Smooth muscle cell (in vitro differentiated cells): ENCODE data around the gene GLTPD2. TPM values are rescaled to one million over a fixed set of nuclear protein-coding genes. Genes with fewer than 3 reads are reported as not detected.

ENCODE experiments used
- DNase-seq: peaks from one replicate; lab custom pipeline; 2025; ENCODE audit not compliant: unreplicated experiment; lab: John Stamatoyannopoulos, UW
- H2AFZ ChIP-seq: fragments of 200-600 bp; sonication (generic); 2 replicates; pipeline ENCODE4 v1.6.0; 2016; ENCODE audit warnings: antibody characterized with exemption, low read depth, mild to moderate bottlenecking
- H3F3A ChIP-seq: fragments of 200-600 bp; sonication (generic); 2 replicates; pipeline ENCODE4 v1.6.0; 2017; ENCODE audit warnings: antibody characterized with exemption, low read depth
- H3K27ac ChIP-seq: fragments of 200-600 bp; sonication (generic); 2 replicates; pipeline ENCODE4 v1.5.1; 2016; ENCODE audit warnings: low read depth, mild to moderate bottlenecking
- H3K27me3 ChIP-seq: fragments of 200-600 bp; sonication (generic); 2 replicates; pipeline ENCODE4 v1.6.1; 2016; ENCODE audit warnings: low read depth, mild to moderate bottlenecking
- H3K36me3 ChIP-seq: fragments of 200-600 bp; sonication (generic); 2 replicates; pipeline ENCODE4 v1.5.1; 2016; ENCODE audit warnings: low read depth
- H3K4me1 ChIP-seq: fragments of 200-600 bp; sonication (generic); 2 replicates; pipeline ENCODE4 v1.5.1; 2016; ENCODE audit warnings: low read depth
- H3K4me2 ChIP-seq: fragments of 200-600 bp; sonication (generic); 2 replicates; pipeline ENCODE4 v1.6.0; 2016; ENCODE audit warnings: mild to moderate bottlenecking
- H3K4me3 ChIP-seq: fragments of 200-600 bp; sonication (generic); 2 replicates; pipeline ENCODE4 v1.5.1; 2016; ENCODE audit warnings: mild to moderate bottlenecking
- H3K79me2 ChIP-seq: fragments of 200-600 bp; sonication (generic); 2 replicates; pipeline ENCODE4 v1.6.0; 2016; ENCODE audit warnings: low read depth, mild to moderate bottlenecking
- H3K9ac ChIP-seq: fragments of 200-600 bp; sonication (generic); 2 replicates; pipeline ENCODE4 v1.6.0; 2016; ENCODE audit warnings: low read depth
- H3K9me3 ChIP-seq: fragments of 200-600 bp; sonication (generic); replicated peaks from 2 replicates; pipeline ENCODE4 v1.5.1; 2016; ENCODE audit warnings: low read depth
- H4K20me1 ChIP-seq: fragments of 200-600 bp; sonication (generic); 2 replicates; pipeline ENCODE4 v1.6.0; 2016; ENCODE audit warnings: low read depth
- WGBS: methylation state at CpG from one replicate; pipeline ENCODE4 v1.1.7; 2016; ENCODE audit warnings: low lambda C conversion rate; 5-methylcytosine and 5-hydroxymethylcytosine counted together
- polyA plus RNA-seq: library from polyadenylated mRNA; unstranded; fragments of >200 nt; fragmentation: Nextera tagmentation; extraction: Ambion mirVana; gene quantifications from 2 replicates; pipeline ENCODE4 v1.2.1, GENCODE V29; 2016
- total RNA-seq: library from RNA; depleted of rRNA; stranded (reverse); fragments of >200 nt; gene quantifications from 2 replicates; pipeline ENCODE4 v1.2.3, GENCODE V29; 2014
- TF ChIP-seq, protein P1 (sequence below): fragments of 200-600 bp; sonication (generic); IDR thresholded peaks from 2 replicates; pipeline ENCODE4 v1.5.1; 2017; ENCODE audit warnings: borderline replicate concordance, mild to moderate bottlenecking, antibody characterized with exemption; ENCODE audit not compliant: insufficient read depth, poor library complexity, severe bottlenecking

GLTPD2 gene
- total and polyA plus RNA-seq, 2 experiments from 2014 or later = 0.89 TPM; not detected in 1

DNA sequence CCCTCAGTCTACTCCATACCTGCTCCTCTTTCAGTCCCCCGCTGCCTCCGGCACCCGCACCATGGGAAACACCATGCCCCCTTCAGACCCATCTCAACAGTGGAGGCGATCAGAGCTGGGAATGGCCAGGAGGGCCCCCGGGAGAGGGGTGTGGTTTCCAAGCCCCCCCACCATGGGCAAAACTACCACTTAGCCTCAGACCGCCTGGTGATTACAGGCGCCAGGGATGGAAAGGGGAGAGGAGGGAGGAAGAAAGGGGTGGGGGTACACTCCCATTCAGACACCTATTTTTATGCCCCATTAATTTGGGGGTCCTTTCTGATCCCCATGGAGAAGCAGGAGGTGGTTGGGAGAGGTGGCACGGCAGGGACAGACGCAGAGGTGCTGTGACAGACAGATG, 13.5 kb downstream of the GLTPD2 start, which contains the start of gene C17orf114:
TSS of gene C17orf114 (minus strand) at position 101 of the 400 bp plus-strand sequence.
- Histone ChIP-seq H3K4me1 (peaks cover 5% of the 10 kb centered on the region), H3F3A (no peaks in the 10 kb centered on the region), H3K4me2 (no peak within 1 kb of the TSS), H3K79me2 (peaks cover 5% of the 10 kb centered on the region), H3K4me3 (no peak within 1 kb of the TSS), H3K27ac (no peak within 1 kb of the TSS), H3K27me3 (no peaks in the 10 kb centered on the region), H3K9ac (no peak within 1 kb of the TSS), H3K36me3 (no peaks in the 10 kb centered on the region), H3K9me3 (no peaks in the 10 kb centered on the region), H4K20me1 (no peaks in the 10 kb centered on the region), H2AFZ (no peak within 1 kb of the TSS)
- no peak for DNase-seq
- 91% methylated on average over 9 of the region's 9 CpGs for WGBS
- TF ChIP-seq, protein P1, sequence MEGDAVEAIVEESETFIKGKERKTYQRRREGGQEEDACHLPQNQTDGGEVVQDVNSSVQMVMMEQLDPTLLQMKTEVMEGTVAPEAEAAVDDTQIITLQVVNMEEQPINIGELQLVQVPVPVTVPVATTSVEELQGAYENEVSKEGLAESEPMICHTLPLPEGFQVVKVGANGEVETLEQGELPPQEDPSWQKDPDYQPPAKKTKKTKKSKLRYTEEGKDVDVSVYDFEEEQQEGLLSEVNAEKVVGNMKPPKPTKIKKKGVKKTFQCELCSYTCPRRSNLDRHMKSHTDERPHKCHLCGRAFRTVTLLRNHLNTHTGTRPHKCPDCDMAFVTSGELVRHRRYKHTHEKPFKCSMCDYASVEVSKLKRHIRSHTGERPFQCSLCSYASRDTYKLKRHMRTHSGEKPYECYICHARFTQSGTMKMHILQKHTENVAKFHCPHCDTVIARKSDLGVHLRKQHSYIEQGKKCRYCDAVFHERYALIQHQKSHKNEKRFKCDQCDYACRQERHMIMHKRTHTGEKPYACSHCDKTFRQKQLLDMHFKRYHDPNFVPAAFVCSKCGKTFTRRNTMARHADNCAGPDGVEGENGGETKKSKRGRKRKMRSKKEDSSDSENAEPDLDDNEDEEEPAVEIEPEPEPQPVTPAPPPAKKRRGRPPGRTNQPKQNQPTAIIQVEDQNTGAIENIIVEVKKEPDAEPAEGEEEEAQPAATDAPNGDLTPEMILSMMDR = no peak

DNA sequence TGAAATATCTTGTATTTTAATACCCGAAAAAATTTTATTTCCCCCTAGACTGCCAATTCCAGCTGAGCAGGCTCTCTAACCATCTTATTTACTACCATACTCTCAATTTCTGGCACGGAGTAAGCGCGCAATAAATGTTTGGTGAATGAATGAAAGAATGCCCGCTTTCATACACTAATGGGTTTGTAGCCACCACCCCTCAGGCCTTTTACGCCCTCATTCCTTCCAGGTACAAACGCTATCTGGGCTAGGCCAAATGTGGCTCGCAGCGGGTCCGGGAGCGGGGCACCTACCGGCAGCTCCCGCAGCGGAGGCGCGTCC, 17.7 kb downstream of the GLTPD2 start:
- H3K9ac ChIP-seq = peak overlapping the region; percentile 81
- no peak for DNase-seq
- no peaks in the 10 kb centered on the region for H4K20me1 ChIP-seq
- H3K4me2 ChIP-seq = peak overlapping the region; percentile 86
- TF ChIP-seq, protein P1 = no peak
- peaks cover 10% of the 10 kb centered on the region for H3K4me1 ChIP-seq
- no peaks in the 10 kb centered on the region for H3K27me3 ChIP-seq
- peak overlapping the region; percentile 94 for H2AFZ ChIP-seq
- no peaks in the 10 kb centered on the region for H3F3A ChIP-seq
- H3K9me3 ChIP-seq = no peaks in the 10 kb centered on the region
- WGBS = 4% methylated on average over 16 of the region's 16 CpGs
- no peaks in the 10 kb centered on the region for H3K36me3 ChIP-seq
- peak overlapping the region; percentile 92 for H3K4me3 ChIP-seq
- H3K79me2 ChIP-seq = no peaks in the 10 kb centered on the region
- no peak overlapping the region for H3K27ac ChIP-seq

DNA sequence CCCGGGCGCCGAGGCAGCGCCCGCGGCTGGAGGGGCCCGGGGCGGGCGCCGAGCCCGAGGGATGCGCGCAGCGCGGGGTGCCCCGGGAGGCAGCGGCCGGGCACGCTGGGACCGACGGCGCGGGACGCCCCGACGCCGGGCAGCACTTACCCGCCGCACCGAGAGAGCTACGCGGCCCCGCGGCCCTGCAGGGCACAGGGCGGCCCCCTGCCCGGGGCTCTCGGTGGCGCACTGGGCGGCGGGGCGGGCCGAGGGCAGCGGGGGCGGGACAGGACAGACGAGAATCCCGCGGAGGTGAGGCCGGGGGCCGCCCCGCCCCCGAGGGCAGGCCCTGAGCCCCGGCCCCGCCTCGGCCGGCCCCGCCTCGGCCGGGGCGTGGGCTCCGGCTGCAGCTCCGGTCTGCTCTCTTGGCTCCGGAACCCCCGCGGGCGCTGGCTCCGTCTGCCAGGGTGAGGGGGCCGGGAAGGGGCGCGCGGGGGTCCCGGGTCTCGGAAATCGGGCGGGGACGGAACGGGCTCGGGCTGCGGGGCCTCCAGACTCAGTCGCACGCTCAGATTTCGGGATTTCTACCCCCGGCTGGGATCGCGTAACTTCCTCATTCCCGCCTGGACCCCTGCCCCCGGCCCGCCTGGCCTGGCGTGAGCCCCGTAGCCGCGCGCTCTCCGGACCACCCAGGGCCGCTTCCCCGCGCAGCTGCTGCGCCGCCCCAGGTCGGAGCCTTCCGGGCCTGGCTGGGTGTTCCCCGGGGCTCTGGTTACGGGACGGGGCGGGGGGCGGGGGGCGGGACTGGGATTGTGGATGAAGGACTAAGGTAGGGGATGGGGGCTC, 18.2 kb downstream of the GLTPD2 start, which contains the start of gene PLD2:
TSS of gene PLD2 (plus strand) at position 376 of the 828 bp plus-strand sequence. CDS start 621 bp downstream, outside the sequence.
- Histone ChIP-seq H3K4me1 (peaks cover 10% of the 10 kb centered on the region), H3K79me2 (no peaks in the 10 kb centered on the region), H4K20me1 (no peaks in the 10 kb centered on the region), H3K9ac (peak within 1 kb of the TSS; percentile 89), H3K9me3 (no peaks in the 10 kb centered on the region), H2AFZ (peak within 1 kb of the TSS; percentile 94), H3K4me3 (peak within 1 kb of the TSS; percentile 92), H3K27ac (no peak within 1 kb of the TSS), H3K27me3 (no peaks in the 10 kb centered on the region), H3K4me2 (peak within 1 kb of the TSS; percentile 86), H3K36me3 (no peaks in the 10 kb centered on the region), H3F3A (no peaks in the 10 kb centered on the region)
- peak; percentile 59 for DNase-seq
- WGBS = under 1% methylated on average over 35 of the region's 106 CpGs
- TF ChIP-seq, protein P1 = no peak
